A549 (cell line): ENCODE measurements around the gene EIF2B5. TPM values are rescaled to one million over a fixed set of nuclear protein-coding genes. Genes with fewer than 3 reads are reported as not detected.
"Not testable (repeated sequence)": the region's sequence is repeated elsewhere in the genome, so short reads cannot be mapped to it uniquely, and the experiment has no call there.

Experiments used
- ATAC-seq, 2 experiments: fragments of 200-7000 bp in 1 of 2; fragments of >200 bp in 1 of 2; cut with Nextera tagmentation in 1 of 2; cut with Tn5 transposase in 1 of 2; 3 replicates each; pipeline versions ENCODE4 v1.8.0 to v1.9.1; 2018 to 2020; ENCODE audit warnings: mild to moderate bottlenecking in 1 of 2, moderate library complexity in 1 of 2
- CTCF ChIA-PET: fragments of 300-600 bp; sonication (Branson Sonifier 250); formaldehyde crosslinking; extraction: SDS; loops from one replicate; lab custom pipeline; 2021; ENCODE audit warnings: antibody characterized with exemption, inconsistent platforms; lab: Yijun Ruan, JAX
- POLR2A ChIA-PET: fragments of 350-600 bp; formaldehyde crosslinking; extraction: SDS; loops from one replicate; lab custom pipeline; 2021; ENCODE audit warnings: antibody characterized with exemption, inconsistent platforms; lab: Yijun Ruan, JAX
- DNase-seq, 2 experiments: peaks; one replicate each; pipeline versions ENCODE4 v3.0.0 to v3.0.0-alpha.2; 2011 to 2016; ENCODE audit warnings: low read depth in 1 of 2, low spot score in 1 of 2
- FAIRE-seq: peaks from 2 replicates; lab custom pipeline; 2011; peaks lifted over from hg19 to GRCh38; lab: Jason Lieb, UNC
- H3K27ac ChIP-seq, 2 experiments: fragments of >200 bp; sonication (Bioruptor Twin); formaldehyde crosslinking; 3 replicates each; pipeline ENCODE4 v1.5.1; 2016 to 2017
- H3K4me1 ChIP-seq: fragments of >200 bp; sonication (Bioruptor Twin); formaldehyde crosslinking; 3 replicates; pipeline ENCODE4 v1.6.1; 2016
- H3K4me2 ChIP-seq: fragments of >200 bp; sonication (Bioruptor Twin); formaldehyde crosslinking; 3 replicates; pipeline ENCODE4 v1.6.1; 2016
- H3K4me3 ChIP-seq: fragments of >200 bp; sonication (Bioruptor Twin); formaldehyde crosslinking; 3 replicates; pipeline ENCODE4 v1.5.1; 2016
- H3K9me3 ChIP-seq: fragments of >200 bp; sonication (Bioruptor Twin); formaldehyde crosslinking; 3 replicates; pipeline ENCODE4 v1.6.1; 2016
- CBX2 ChIP-seq: fragments of 200-600 bp; sonication (generic); IDR thresholded peaks from 2 replicates; pipeline ENCODE4 v1.6.1; 2016; ENCODE audit warnings: low read depth, mild to moderate bottlenecking, borderline replicate concordance
- EHMT2 ChIP-seq: fragments of 200-600 bp; sonication (generic); IDR thresholded peaks from 2 replicates; pipeline ENCODE4 v1.6.1; 2016; ENCODE audit warnings: antibody characterized with exemption, low read depth, mild to moderate bottlenecking, moderate library complexity
- FOSB ChIP-seq: fragments of 250-450 bp; sonication (Bioruptor Pico); IDR thresholded peaks from 2 replicates; pipeline ENCODE4 v1.5.0; 2020; ENCODE audit warnings: mild to moderate bottlenecking, moderate library complexity
- FOSL2 ChIP-seq, 2 experiments: fragments of 450-650 bp in 1 of 2; fragments of >200 bp in 1 of 2; sonication (Bioruptor Twin) in 1 of 2; formaldehyde crosslinking; IDR thresholded peaks; 2 replicates each; pipeline versions ENCODE4 v1.5.0 to v1.6.1; 2016 to 2020; ENCODE audit warnings: mild to moderate bottlenecking in 1 of 2, moderate library complexity in 1 of 2
- HES2 ChIP-seq: fragments of >200 bp; sonication (Bioruptor Twin); formaldehyde crosslinking; IDR thresholded peaks from 2 replicates; pipeline ENCODE4 v1.6.1; 2016
- HEYL ChIP-seq: fragments of 250-450 bp; sonication (Bioruptor Pico); IDR thresholded peaks from 2 replicates; pipeline ENCODE4 v1.8.0; 2021; ENCODE audit warnings: mild to moderate bottlenecking, moderate library complexity
- HOXA7 ChIP-seq: fragments of 250-450 bp; sonication (Bioruptor Pico); IDR thresholded peaks from 2 replicates; pipeline ENCODE4 v1.5.0; 2020; ENCODE audit warnings: mild to moderate bottlenecking, moderate library complexity
- JUN ChIP-seq, 2 experiments: fragments of >200 bp; sonication (Bioruptor Twin); formaldehyde crosslinking; IDR thresholded peaks; 2 replicates in 1 of 2; 3 replicates in 1 of 2; pipeline ENCODE4 v1.6.1; 2016 to 2017
- MAFK ChIP-seq: fragments of 450-650 bp; IDR thresholded peaks from 2 replicates; pipeline ENCODE4 v1.6.1; 2014; ENCODE audit not compliant: partially characterized antibody
- MYC ChIP-seq: IDR thresholded peaks from 2 replicates; pipeline ENCODE4 v1.6.1; 2012; ENCODE audit warnings: mild to moderate bottlenecking, inconsistent platforms, low read length, improper control_type of control experiment, borderline replicate concordance
- NFE2L2 ChIP-seq: fragments of 150-350 bp; conservative IDR thresholded peaks from 2 replicates; pipeline ENCODE4 v1.6.1; 2014; ENCODE audit warnings: low read length
- RAD21 ChIP-seq, 2 experiments: fragments of >200 bp in 1 of 2; sonication (Bioruptor Twin) in 1 of 2; formaldehyde crosslinking in 1 of 2; IDR thresholded peaks in 1 of 2; conservative IDR thresholded peaks in 1 of 2; 2 replicates in 1 of 2; 3 replicates in 1 of 2; pipeline ENCODE4 v1.6.1; 2012 to 2018; ENCODE audit warnings: inconsistent platforms in 1 of 2
- RCOR1 ChIP-seq: fragments of 150-350 bp; IDR thresholded peaks from 2 replicates; pipeline ENCODE4 v1.6.1; 2014; ENCODE audit warnings: antibody characterized with exemption, low read length, low read depth
- SMC3 ChIP-seq: fragments of >200 bp; sonication (Bioruptor Twin); formaldehyde crosslinking; IDR thresholded peaks from 3 replicates; pipeline ENCODE4 v1.6.1; 2018; ENCODE audit warnings: inconsistent platforms
- ZC3H11A ChIP-seq: fragments of 450-650 bp; IDR thresholded peaks from 2 replicates; pipeline ENCODE4 v1.6.1; 2014; ENCODE audit warnings: antibody characterized with exemption, mild to moderate bottlenecking
- ZNF302 ChIP-seq: fragments of 250-450 bp; sonication (Bioruptor Pico); IDR thresholded peaks from 2 replicates; pipeline ENCODE4 v1.9.0; 2021; ENCODE audit warnings: inconsistent platforms, mild to moderate bottlenecking, moderate library complexity
- WGBS: methylation state at CpG from one replicate; pipeline ENCODE4 v1.1.6; 2017; ENCODE audit errors: missing lambda C conversion rate; 5-methylcytosine and 5-hydroxymethylcytosine counted together
- polyA plus RNA-seq, 4 experiments: library from polyadenylated mRNA; depleted of rRNA in 3 of 4; stranded (reverse); fragments of >200 nt; fragmentation: RNase III in 1 of 4; extraction: RNeasy Plus Mini Kit Qiagen cat#74134 plus additional on column Dnase treatment in 1 of 4; gene quantifications; 2 replicates in 3 of 4; 3 replicates in 1 of 4; pipeline ENCODE4 v1.2.3, GENCODE V29; 2011 to 2017
- TF ChIP-seq, protein P1 (sequence below): fragments of 450-650 bp; IDR thresholded peaks from 2 replicates; pipeline ENCODE4 v1.6.1; 2014; ENCODE audit warnings: antibody characterized with exemption

EIF2B5 gene
- polyA plus RNA-seq, 2 of the 4 experiments (the other 2 are of a cell fraction), result 32.1 to 32.7 TPM

DNA sequence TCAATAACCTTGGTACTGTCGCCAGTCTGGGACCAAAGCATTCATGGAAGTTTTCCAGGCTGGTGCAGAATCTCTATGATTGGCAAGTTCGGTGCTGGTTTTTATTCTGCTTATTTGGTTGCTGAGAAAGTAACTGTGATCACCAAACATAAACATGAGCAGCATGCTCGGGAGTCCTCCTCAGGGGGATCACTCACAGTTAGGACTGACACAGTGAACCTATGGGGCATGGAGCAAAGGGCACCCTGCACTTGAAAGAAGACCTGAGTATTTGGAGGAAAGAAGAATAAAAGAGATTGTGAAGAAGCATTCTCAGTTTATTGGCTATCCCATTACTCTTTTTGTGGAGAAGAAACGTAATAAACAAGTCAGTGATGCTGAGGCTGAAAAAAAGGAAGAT, 19.1 kb upstream of the EIF2B5 start:
- H3K27ac ChIP-seq, result no peak overlapping the region

GRCh38 chr3:184117636-184118035, 17.5 kb upstream of the EIF2B5 start:
- TF ChIP-seq CBX2, result no peak
- peak in 1 of 2 experiments; percentile 22; a peak in 1 of 5 replicates for TF ChIP-seq RAD21 (conservative IDR thresholded peaks at IDR 0.05 in 1 of 2, IDR thresholded peaks at IDR 0.05 in 1 of 2)
- no peak for TF ChIP-seq RCOR1
- Histone ChIP-seq H3K27ac (no peak overlapping the region), H3K9me3 (no peaks in the 10 kb centered on the region), H3K4me3 (no peak overlapping the region), H3K4me2 (no peak overlapping the region), H3K4me1 (no peaks in the 10 kb centered on the region)
- DNase-seq, result no peak
- WGBS, result 34% methylated on average over 6 of the region's 6 CpGs
- no peak for ATAC-seq
- POLR2A ChIA-PET, result no interaction called here
- CTCF ChIA-PET, result no interaction called here
- FAIRE-seq, result no peak

More for the DNA sequence above, 19.1 kb upstream of the EIF2B5 start:
- CTCF ChIA-PET, result no interaction called here
- no peaks in the 10 kb centered on the region for H3K9me3 ChIP-seq
- WGBS, result 14% methylated on average over 4 of the region's 4 CpGs
- no peak for DNase-seq
- no peak for TF ChIP-seq MYC
- TF ChIP-seq NFE2L2, result no peak
- no peak for TF ChIP-seq CBX2
- no peak for TF ChIP-seq EHMT2
- TF ChIP-seq, all 56 proteins: peak for 0
- POLR2A ChIA-PET, result no interaction called here
- H3K4me3 ChIP-seq, result no peak overlapping the region
- FAIRE-seq, result no peak
- H3K4me2 ChIP-seq, result no peak overlapping the region
- H3K4me1 ChIP-seq, result no peaks in the 10 kb centered on the region
- no peak for ATAC-seq

DNA sequence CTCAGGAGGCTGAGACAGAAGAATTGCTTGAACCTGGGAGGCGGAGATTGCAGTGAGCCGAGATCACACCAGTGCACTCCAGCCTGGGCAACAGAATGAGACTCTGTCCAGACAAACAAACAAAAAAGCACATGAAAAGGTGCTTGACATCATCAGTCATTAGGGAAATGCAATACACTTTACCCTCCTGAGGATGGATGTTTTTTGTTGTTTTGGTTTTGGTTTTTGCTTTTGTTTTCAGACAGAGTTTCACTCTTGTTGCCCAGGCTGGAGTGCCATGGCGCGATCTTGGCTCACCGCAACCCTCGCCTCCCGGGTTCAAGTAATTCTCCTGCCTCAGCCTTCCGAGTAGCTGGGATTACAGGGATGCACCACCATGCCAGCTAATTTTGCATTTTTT, 14.1 kb upstream of the EIF2B5 start:
- H3K27ac ChIP-seq, POLR2A ChIA-PET, H3K4me3 ChIP-seq, H3K9me3 ChIP-seq, CTCF ChIA-PET, ATAC-seq, H3K4me2 ChIP-seq, H3K4me1 ChIP-seq, DNase-seq, FAIRE-seq: not testable (repeated sequence)
- WGBS, result 78% methylated on average over 8 of the region's 8 CpGs

DNA sequence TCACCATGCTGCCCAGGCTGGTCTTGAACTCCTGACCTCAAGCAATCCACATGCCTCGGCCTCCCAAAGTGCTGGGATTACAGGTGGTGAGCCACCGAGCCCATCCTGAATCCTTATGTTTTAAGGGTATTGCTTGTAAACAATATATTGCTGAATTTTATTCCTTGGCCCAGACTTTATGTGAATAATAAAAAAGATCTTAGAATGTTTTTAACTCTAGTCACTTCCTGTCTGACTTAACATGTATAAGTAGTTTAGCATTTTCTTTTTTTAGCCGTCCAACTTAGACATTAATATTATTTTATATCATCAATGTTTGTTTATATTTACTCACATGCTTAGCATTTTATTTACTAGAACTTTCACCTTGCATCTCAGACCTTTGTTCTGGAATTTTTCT, 9.2 kb upstream of the EIF2B5 start:
- Histone ChIP-seq H3K4me3 (no peak overlapping the region), H3K9me3 (no peaks in the 10 kb centered on the region), H3K4me2 (no peak overlapping the region), H3K27ac (no peak overlapping the region), H3K4me1 (no peaks in the 10 kb centered on the region)
- 36% methylated on average over 3 of the region's 3 CpGs for WGBS
- ATAC-seq, result no peak
- DNase-seq, result no peak
- CTCF ChIA-PET, result no interaction called here
- POLR2A ChIA-PET, result no interaction called here
- TF ChIP-seq HOXA7 (CRISPR knock-in tag) (no peak), SMC3 (no peak), ZC3H11A (no peak), ZNF302 (CRISPR knock-in tag) (no peak), HES2 (no peak), FOSL2 (IDR thresholded peaks at IDR 0.05) (no peak), FOSL2 (CRISPR knock-in tag; IDR thresholded peaks at IDR 0.05) (no peak), RCOR1 (no peak), CBX2 (no peak), FOSB (CRISPR knock-in tag) (no peak), JUN (IDR thresholded peaks at IDR 0.05) (no peak), HEYL (CRISPR knock-in tag) (no peak), MAFK (no peak)
- TF ChIP-seq, protein P1, sequence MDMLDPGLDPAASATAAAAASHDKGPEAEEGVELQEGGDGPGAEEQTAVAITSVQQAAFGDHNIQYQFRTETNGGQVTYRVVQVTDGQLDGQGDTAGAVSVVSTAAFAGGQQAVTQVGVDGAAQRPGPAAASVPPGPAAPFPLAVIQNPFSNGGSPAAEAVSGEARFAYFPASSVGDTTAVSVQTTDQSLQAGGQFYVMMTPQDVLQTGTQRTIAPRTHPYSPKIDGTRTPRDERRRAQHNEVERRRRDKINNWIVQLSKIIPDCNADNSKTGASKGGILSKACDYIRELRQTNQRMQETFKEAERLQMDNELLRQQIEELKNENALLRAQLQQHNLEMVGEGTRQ, result no peak
- no peak for FAIRE-seq
